T-helper 1 cell treated with Interleukin-12 subunit alpha and Interleukin-12 subunit beta and Interleukin-4 antibody, amounts not matched to agents 30 ng/mL and 1 ng/mL, for 36 hours (primary cell): ENCODE measurements around the gene CTAGE8. TPM values are rescaled to one million over a fixed set of nuclear protein-coding genes. Genes with fewer than 3 reads are reported as not detected.
"Not testable (repeated sequence)": the region's sequence is repeated elsewhere in the genome, so short reads cannot be mapped to it uniquely, and the experiment has no call there.

Experiments used
- intact Hi-C: fragments of 100-400 bp; cut with micrococcal nuclease; formaldehyde crosslinking; loops from one replicate; pipeline ENCODE4 v1.15.1; 2024
- total RNA-seq: library from RNA; stranded (reverse); gene quantifications from 2 replicates; pipeline ENCODE4 v1.2.3, GENCODE V29; 2022

Gene CTAGE8, protein sequence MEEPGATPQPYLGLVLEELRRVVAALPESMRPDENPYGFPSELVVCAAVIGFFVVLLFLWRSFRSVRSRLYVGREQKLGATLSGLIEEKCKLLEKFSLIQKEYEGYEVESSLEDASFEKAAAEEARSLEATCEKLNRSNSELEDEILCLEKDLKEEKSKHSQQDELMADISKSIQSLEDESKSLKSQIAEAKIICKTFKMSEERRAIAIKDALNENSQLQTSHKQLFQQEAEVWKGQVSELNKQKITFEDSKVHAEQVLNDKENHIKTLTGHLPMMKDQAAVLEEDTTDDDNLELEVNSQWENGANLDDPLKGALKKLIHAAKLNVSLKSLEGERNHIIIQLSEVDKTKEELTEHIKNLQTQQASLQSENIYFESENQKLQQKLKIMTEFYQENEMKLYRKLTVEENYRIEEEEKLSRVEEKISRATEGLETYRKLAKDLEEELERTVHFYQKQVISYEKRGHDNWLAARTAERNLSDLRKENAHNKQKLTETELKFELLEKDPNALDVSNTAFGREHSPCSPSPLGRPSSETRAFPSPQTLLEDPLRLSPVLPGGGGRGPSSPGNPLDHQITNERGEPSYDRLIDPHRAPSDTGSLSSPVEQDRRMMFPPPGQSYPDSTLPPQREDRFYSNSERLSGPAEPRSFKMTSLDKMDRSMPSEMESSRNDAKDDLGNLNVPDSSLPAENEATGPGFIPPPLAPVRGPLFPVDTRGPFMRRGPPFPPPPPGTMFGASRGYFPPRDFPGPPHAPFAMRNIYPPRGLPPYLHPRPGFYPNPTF
- 2.5 and 2.9 TPM in 2 replicates for total RNA-seq

- intact Hi-C loops, result not testable (repeated sequence)
Measured at GRCh38 chr7:144269188-144269587, at the start of gene CTAGE8. Gene CTAGE8, minus strand, starts transcription at chr7:144269288. Its CDS starts 38 bp downstream, at chr7:144269250.

DNA sequence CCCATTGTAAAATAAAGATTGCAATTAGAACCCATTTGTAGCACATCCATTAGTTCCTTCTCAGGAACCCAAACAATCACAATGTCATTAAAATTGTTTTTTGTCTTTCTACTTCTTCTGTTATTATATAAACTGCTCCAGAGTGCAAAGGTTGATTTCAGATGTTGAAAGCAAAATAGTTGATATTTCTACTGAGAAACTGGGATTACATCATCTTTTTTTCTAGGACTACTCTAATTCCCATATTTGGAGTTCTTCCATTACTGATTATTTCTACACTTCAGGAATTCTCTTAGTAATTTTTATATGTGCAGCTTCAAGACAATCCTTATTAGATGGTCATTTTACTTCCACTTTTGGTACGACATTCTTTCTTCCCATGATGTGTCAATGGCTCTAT, 48.4 kb upstream of the CTAGE8 start:
- intact Hi-C loops, result not testable (repeated sequence)

- intact Hi-C loops, result not testable (repeated sequence)
Measured at GRCh38 chr7:144311872-144312469, 42.9 kb upstream of the CTAGE8 start, which contains the start of gene OR2A1. Gene OR2A1, plus strand, starts transcription at chr7:144312419. Its CDS starts 5,706 bp downstream, at chr7:144318125.

DNA sequence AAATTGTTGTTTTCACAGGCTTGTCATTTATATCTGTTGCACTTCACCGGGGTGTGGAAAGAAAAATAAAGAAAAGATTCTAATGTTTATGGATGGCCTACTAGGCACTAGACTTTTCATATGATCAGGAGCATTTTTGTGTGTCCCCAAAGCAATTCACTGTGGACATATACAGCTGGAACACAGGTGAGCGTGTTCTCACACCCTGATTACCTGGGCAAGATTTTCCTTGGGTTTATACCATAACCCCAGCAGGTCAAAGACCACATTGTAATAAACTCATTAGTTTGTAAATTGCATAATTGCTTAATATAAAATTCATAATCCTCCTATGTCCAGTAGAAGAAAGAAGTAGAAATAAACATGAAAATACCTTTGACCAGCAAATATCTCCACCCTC, 42.1 kb upstream of the CTAGE8 start:
- intact Hi-C loops, result not testable (repeated sequence)

GRCh38 chr7:144309702-144310101, 40.6 kb upstream of the CTAGE8 start:
- intact Hi-C loops, result not testable (repeated sequence)

- intact Hi-C loops, result not testable (repeated sequence)
Measured at GRCh38 chr7:144305156-144305555, 36.1 kb upstream of the CTAGE8 start.

DNA sequence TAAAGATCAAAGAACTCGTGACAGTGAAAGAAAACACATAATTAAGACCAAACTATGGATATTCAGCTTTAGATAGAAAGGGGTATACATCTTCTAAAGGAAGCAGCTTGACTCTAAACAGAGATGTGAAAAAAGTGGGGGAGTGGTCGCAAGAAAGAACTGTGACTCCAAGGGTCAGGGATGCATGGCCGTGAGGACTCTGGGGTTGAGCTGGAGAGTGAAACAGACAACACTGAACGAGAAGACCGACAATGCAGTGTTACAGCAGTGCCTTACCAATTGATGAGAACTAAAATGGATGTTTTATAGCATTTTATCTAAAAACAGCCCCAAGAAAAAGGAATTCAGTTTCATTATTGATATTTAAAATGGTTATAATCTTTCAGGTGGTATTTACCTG, 34.5 kb upstream of the CTAGE8 start:
- intact Hi-C loops, result not testable (repeated sequence)

DNA sequence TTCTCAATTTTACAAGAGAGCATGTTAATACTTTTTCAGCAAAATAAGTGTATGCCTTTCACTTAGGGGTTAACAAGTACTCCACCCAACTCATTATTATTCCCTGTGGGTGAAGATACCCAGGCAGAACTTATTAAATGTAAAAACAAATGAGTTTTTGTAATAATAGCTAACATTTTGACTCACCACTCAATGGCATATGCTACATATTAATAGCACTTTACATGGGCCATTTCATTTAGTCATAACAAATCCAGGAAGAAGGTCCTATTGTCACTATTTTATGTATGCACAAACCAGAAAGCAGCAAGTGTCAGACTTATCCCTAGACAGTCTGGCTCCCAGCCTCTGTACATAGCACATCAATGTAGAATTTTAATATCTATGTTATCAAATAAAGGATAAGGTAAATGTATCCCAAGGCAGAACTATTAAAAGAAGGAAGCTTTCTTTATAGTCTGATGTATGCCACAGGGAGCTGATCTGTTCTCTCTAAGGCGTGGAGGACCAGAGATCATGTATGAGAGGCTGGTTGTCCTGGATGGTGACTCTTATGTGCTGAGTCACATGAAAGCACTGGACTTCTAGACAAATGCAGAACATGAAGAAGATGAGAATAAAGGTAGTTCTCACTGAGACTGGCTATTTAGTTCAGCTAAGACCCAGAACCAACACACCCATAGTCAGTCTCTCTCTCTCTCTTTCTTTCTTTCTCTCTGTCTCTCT, 33.7 kb upstream of the CTAGE8 start:
- intact Hi-C loops, result not testable (repeated sequence)

DNA sequence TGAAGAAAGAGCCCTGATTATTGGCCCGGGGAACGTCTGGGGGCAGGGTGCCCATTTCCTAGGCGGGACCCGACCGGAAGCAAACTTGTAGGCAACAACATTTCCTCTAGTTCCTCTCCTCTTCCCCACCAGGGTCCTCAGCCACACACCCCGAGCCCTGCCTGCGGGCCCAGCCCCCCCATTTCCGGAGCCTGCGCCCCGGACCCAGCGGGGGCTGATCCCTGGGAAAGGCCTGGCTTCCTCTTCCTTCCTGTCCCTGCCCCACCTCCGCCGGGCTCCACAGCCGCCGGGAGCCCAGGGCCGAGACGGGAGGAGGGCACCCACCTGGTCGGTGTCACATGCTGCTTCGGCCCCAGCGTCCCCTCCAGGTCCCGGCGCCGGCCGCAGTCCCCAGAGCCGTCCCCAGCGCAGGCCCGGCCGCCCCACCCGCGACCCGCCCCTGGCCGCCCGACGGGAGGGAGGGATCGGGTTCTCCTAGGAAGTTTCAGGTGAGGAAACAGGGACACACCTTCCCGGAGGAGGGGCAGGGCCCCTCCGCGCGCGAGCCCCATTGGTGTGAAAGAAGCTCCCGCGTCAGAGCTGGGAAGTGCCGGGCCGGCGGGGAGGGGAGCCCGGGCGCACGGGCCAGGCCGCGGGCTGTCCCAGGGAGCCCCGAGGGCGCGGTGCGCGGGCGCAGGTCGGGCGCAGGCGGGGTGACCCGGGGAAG, 24.9 kb upstream of the CTAGE8 start:
- intact Hi-C loops, result not testable (repeated sequence)

GRCh38 chr7:144292384-144293161, 23.5 kb upstream of the CTAGE8 start:
- intact Hi-C loops, result not testable (repeated sequence)

DNA sequence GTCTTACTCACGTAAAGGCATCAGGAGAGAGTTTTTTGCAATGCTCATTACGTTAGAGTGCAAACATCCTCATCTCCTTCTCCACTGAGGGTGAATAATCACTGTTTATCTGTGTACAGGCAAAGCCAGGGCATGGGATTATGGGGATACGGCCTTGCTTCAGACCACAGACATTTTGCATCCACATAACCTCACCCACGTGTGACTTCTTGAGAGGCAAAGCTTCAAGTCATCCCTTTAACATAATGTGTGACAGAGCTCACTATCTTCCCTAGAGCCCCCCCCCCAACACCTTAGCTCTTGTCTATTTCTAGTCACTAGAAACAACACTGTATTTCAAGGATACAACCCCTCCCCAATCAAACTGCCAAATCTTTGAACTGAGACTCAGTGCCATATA, 22.5 kb upstream of the CTAGE8 start:
- intact Hi-C loops, result not testable (repeated sequence)

DNA sequence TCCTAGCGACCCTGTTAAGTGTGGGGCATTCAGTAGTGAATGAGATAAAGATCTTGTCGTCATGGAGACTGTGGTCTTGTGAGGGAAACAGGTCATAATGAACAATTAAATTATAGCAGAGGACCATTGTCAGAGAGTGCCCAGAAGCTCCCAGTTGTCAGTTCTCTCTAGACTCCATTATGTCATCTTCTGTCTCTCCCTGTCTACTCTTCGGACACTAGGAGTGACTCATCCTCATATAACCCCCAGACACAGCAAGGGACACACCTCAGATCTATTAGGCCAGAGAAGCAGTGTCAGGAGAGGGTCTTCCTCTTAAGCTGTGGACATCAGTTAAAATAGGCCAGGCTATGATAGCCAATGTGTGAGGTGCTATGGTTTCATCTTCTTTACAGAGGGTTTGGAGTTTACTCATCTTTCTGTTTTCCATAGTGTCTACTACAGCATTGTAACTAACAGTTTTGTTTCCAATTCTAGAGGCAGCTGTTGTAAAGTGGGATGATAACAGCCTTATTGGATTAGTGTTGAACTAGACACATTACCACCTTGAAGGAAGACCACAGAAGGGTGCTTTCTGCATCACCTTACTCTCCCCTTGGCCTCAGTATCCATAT, 18.2 kb upstream of the CTAGE8 start:
- intact Hi-C loops, result not testable (repeated sequence)

GRCh38 chr7:144283716-144284115, 14.6 kb upstream of the CTAGE8 start:
- intact Hi-C loops, result not testable (repeated sequence)

DNA sequence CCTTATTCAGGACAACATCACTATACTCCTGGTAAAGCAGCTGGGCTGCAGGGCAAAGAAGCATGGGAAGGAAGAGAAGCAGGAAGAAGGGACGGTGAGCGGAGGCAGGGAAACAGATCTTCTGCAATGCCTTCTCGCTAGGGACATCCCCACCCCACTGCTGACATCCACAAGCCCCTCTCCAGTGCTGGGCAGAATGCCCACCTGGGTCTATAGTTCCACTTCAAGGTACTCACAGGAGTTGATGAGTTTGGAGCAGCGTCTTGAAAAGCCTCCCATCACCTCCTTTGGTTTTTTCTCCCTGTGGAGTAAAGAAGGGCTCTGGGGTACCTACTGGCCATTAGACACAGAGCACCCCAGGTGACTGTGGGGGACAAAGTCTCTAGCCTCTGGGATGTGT, 13.4 kb upstream of the CTAGE8 start:
- intact Hi-C loops, result not testable (repeated sequence)

DNA sequence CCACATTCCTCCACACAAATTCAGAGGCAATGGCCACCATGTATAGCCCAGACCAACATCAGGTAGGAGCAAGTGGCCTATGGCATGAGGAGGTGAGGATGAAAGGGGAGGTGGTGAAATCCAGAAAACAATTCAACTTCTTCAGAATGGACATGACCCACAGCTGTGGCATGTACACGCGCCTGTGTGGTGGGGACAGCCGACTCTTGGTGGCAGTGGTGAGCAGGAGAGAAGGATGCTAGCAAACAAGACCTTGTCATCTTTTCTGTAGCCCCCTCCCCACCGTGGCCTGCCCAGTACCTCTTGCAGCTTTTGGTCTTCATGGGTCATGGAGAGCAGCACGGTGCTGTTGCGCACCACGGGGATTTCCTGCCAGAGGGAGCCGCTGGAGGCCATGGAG, 12.9 kb upstream of the CTAGE8 start:
- intact Hi-C loops, result not testable (repeated sequence)

GRCh38 chr7:144280010-144280409, 10.9 kb upstream of the CTAGE8 start:
- intact Hi-C loops, result not testable (repeated sequence)

- intact Hi-C loops, result not testable (repeated sequence)
Measured at GRCh38 chr7:144275281-144275680, 6.2 kb upstream of the CTAGE8 start.

DNA sequence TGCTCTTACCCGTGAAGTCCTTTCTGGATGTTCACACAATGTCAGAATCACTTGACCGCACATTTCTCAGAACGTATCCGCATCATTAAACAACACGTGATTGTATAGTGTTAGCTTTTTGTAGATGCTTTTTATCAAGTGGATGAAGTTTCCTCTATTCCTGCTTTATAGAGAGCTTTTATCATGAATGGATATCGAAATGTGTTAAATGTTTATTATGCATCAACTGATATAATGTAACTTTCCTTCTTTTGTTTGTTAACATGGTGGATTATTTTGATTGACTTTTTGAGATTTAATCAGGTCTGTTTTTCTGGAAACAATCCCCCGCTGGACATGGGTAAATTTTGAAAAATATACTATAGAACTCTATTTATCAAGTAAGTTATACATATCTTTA, 4.4 kb downstream of the CTAGE8 start, which contains the start of gene OR2A7:
TSS of gene OR2A7 (minus strand) at position 101 of the 400 bp plus-strand sequence. CDS start 5,164 bp downstream, outside the sequence.
- intact Hi-C loops, result not testable (repeated sequence)

GRCh38 chr7:144262128-144262527, 7.0 kb downstream of the CTAGE8 start:
- intact Hi-C loops, result not testable (repeated sequence)
